Measurements from ENCODE around the gene MAP4K5. TPM values are rescaled to one million over a fixed set of nuclear protein-coding genes. Genes with fewer than 3 reads are reported as not detected.

The MAP4K5 gene
- polyA plus RNA-seq = 15.8 to 25.8 TPM (median 19.0 TPM) in 3 replicates
- 23.8 TPM for polyA plus RNA-seq (2011; ENCODE audit: low read depth)
- 11.5 and 18.2 TPM in 2 replicates for polyA plus RNA-seq (2011; cell fraction: cytosol; rRNA removed)
- 23.4 and 29.2 TPM in 2 replicates for polyA plus RNA-seq (2011; cell fraction: nucleus; rRNA removed)
- 16.3 and 21.2 TPM in 2 replicates for polyA plus RNA-seq (2012; ENCODE audit: low replicate concordance)
- 4.5 to 21.5 TPM (median 9.4 TPM) in 3 replicates for polyA minus RNA-seq
- 20.3 TPM for polyA minus RNA-seq (2011; cell fraction: cytosol; rRNA and poly(A)+ RNA removed)
- polyA minus RNA-seq (2011; cell fraction: nucleus; rRNA and poly(A)+ RNA removed) = 18.0 and 45.9 TPM in 2 replicates

DNA sequence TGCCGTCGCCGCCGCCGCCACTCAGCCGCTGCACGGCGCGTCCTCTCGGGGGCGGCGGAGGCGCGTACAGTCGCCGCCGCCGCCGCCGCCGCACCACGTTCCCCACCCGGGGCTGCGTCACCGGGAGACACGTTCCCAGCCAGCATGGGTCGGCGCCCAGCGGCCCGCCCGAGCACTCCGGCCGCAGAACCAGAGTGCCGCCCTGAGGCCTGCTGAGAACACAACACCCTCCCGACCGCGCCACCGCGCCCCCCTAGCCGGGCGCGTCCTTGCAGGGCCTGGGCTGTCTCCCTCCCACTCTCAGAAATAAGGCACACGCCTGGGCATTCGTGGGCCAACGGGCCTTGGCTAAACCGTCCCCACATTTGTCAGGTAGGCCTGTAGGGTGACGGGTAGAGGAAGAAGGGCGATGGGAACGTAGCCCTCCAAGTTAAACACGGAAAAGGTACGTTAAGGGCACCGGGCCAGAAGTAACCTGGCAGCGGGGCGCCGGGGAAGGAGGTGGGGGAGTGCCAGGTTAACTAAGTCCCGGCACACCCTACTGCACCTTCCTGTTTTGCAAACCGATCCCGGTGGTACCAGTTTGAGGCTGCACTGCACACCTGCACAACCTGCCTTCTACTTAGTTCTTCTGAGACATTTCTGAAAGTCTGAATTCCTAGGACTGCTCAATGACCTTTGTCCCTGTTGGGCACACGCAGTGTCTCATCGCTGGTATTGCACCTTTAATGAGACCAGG lies at the start of gene MAP4K5:
TSS of gene MAP4K5 (minus strand) at position 68 of the 739 bp plus-strand sequence. CDS start 520 bp downstream, outside the sequence.
- H4K20me1 ChIP-seq (ENCODE audit: control insufficient read depth, extremely low read depth, insufficient read depth, low read length) = no peaks in the 10 kb centered on the region
- peak; percentile 30 for DNase-seq (ENCODE audit: low read depth, low spot score)

DNA sequence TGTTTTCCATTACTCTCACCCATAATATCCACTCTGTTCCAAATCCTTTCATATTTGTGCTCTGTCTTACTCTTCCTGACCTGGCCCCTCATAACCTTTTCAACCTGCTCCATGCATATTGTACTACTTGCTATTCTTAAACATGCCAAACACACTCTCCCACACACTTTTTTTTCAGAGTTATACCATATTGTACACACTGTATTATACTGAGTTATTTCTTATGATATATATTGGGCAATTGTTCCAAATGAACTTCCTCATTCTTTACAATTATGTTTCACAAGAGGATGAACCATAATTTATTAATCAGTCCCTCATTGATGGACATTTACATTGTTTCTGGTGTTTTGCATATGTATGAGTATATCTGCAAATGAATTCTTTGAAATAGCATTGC lies 46.1 kb upstream of the MAP4K5 start:
- TF ChIP-seq, protein P1, sequence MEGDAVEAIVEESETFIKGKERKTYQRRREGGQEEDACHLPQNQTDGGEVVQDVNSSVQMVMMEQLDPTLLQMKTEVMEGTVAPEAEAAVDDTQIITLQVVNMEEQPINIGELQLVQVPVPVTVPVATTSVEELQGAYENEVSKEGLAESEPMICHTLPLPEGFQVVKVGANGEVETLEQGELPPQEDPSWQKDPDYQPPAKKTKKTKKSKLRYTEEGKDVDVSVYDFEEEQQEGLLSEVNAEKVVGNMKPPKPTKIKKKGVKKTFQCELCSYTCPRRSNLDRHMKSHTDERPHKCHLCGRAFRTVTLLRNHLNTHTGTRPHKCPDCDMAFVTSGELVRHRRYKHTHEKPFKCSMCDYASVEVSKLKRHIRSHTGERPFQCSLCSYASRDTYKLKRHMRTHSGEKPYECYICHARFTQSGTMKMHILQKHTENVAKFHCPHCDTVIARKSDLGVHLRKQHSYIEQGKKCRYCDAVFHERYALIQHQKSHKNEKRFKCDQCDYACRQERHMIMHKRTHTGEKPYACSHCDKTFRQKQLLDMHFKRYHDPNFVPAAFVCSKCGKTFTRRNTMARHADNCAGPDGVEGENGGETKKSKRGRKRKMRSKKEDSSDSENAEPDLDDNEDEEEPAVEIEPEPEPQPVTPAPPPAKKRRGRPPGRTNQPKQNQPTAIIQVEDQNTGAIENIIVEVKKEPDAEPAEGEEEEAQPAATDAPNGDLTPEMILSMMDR (optimal IDR thresholded peaks at IDR 0.05 in 1 of 3, IDR thresholded peaks at IDR 0.05 in 1 of 3, conservative IDR thresholded peaks at IDR 0.05 in 1 of 3; ENCODE audit: extremely low read depth in 1 of 3, insufficient read depth in 2 of 3, low read length in 3 of 3) = no peak
- no peak for TF ChIP-seq EZH2 (IDR thresholded peaks at IDR 0.05; ENCODE audit: low read length)
- Histone ChIP-seq H3K27me3 (ENCODE audit: control insufficient read depth, extremely low read depth, insufficient read depth, low read length) (no peaks in the 10 kb centered on the region), H3K27ac (ENCODE audit: control insufficient read depth, insufficient read depth, low read length) (no peak overlapping the region), H3K9ac (ENCODE audit: control insufficient read depth, extremely low read depth, insufficient read depth, low read length) (no peak overlapping the region), H3K4me2 (ENCODE audit: control insufficient read depth, extremely low read depth, insufficient read depth, low read depth, low read length) (no peak overlapping the region), H3K36me3 (ENCODE audit: control insufficient read depth in 2 of 2, extremely low read depth in 1 of 2, insufficient read depth in 2 of 2, low read length in 2 of 2) (no peaks in the 10 kb centered on the region), H2AFZ (ENCODE audit: control insufficient read depth, low read length) (no peak overlapping the region), H3K4me3 (ENCODE audit: control insufficient read depth in 2 of 3, extremely low read depth in 1 of 3, insufficient read depth in 2 of 3, low read depth in 1 of 3, low read length in 3 of 3) (no peak overlapping the region), H3K79me2 (ENCODE audit: control insufficient read depth, insufficient read depth, low read length) (no peaks in the 10 kb centered on the region), H3K9me1 (ENCODE audit: control insufficient read depth, extremely low read depth, insufficient read depth, low read length) (no peaks in the 10 kb centered on the region), H3K9me3 (ENCODE audit: control insufficient read depth, low read depth, low read length) (no peaks in the 10 kb centered on the region), H4K20me1 (ENCODE audit: control insufficient read depth, extremely low read depth, insufficient read depth, low read length) (no peaks in the 10 kb centered on the region), H3K4me1 (ENCODE audit: control insufficient read depth, extremely low read depth, insufficient read depth, low read length) (no peaks in the 10 kb centered on the region)
- DNase-seq (ENCODE audit: low read depth, low spot score) = no peak
- dilution Hi-C loops (cut with MboI; ENCODE audit: extremely low pct_ligation_motif_present, low sequenced_read_pairs) = no loop called here
- no peak for FAIRE-seq

More for the DNA sequence above, at the start of gene MAP4K5:
- H3K79me2 ChIP-seq (ENCODE audit: control insufficient read depth, insufficient read depth, low read length) = peaks cover 42% of the 10 kb centered on the region
- dilution Hi-C loops (cut with MboI; ENCODE audit: extremely low pct_ligation_motif_present, low sequenced_read_pairs) = no loop called here
- FAIRE-seq = peak; percentile 5
- peak within 1 kb of the TSS; percentile 86 for H3K27ac ChIP-seq (ENCODE audit: control insufficient read depth, insufficient read depth, low read length)
- H3K27me3 ChIP-seq (ENCODE audit: control insufficient read depth, extremely low read depth, insufficient read depth, low read length) = no peaks in the 10 kb centered on the region
- TF ChIP-seq, protein P1 (optimal IDR thresholded peaks at IDR 0.05 in 1 of 3, IDR thresholded peaks at IDR 0.05 in 1 of 3, conservative IDR thresholded peaks at IDR 0.05 in 1 of 3; ENCODE audit: extremely low read depth in 1 of 3, insufficient read depth in 2 of 3, low read length in 3 of 3) = peak; percentile 67 to 98 (median 95)
- no peak for TF ChIP-seq EZH2 (IDR thresholded peaks at IDR 0.05; ENCODE audit: low read length)
- H3K9ac ChIP-seq (ENCODE audit: control insufficient read depth, extremely low read depth, insufficient read depth, low read length) = peak within 1 kb of the TSS; percentile 93
- peaks cover 40% of the 10 kb centered on the region for H3K4me1 ChIP-seq (ENCODE audit: control insufficient read depth, extremely low read depth, insufficient read depth, low read length)
- no peaks in the 10 kb centered on the region for H3K9me3 ChIP-seq (ENCODE audit: control insufficient read depth, low read depth, low read length)
- peaks cover 4% of the 10 kb centered on the region for H3K9me1 ChIP-seq (ENCODE audit: control insufficient read depth, extremely low read depth, insufficient read depth, low read length)
- H3K36me3 ChIP-seq (ENCODE audit: control insufficient read depth in 2 of 2, extremely low read depth in 1 of 2, insufficient read depth in 2 of 2, low read length in 2 of 2) = peaks cover 0 to 5% of the 10 kb centered on the region in 2 experiments
- H3K4me2 ChIP-seq (ENCODE audit: control insufficient read depth, extremely low read depth, insufficient read depth, low read depth, low read length) = peak within 1 kb of the TSS; percentile 94
- H3K4me3 ChIP-seq (ENCODE audit: control insufficient read depth in 2 of 3, extremely low read depth in 1 of 3, insufficient read depth in 2 of 3, low read depth in 1 of 3, low read length in 3 of 3) = peak within 1 kb of the TSS; percentile 65 to 95 (median 85)
- H2AFZ ChIP-seq (ENCODE audit: control insufficient read depth, low read length) = peak within 1 kb of the TSS; percentile 98

Measured in keratinocyte (primary cell).